Measurements from ENCODE around the gene IL22RA1.

- TF ChIP-seq CTCF (IDR thresholded peaks at IDR 0.05; ENCODE audit: low read length) (no peak), EZH2 (IDR thresholded peaks at IDR 0.05; ENCODE audit: borderline replicate concordance, low read length) (no peak)
Observed at GRCh38 chr1:24151175-24151533, 8.2 kb upstream of the IL22RA1 start.
